HG03060 (cell line): ENCODE measurements around the gene ZNF23.

Experiments
- ATAC-seq: cut with Tn5 transposase; IDR thresholded peaks from one replicate; pipeline ENCODE4 v1.9.1; 2021; ENCODE audit warnings: low read depth, moderate number of reproducible peaks; ENCODE audit not compliant: unreplicated experiment

The ZNF23 gene

GRCh38 chr16:71472931-71473330 is 10.9 kb upstream of the ZNF23 start:
- ATAC-seq: no peak

GRCh38 chr16:71472051-71472450 is 10.0 kb upstream of the ZNF23 start:
- no peak for ATAC-seq

- ATAC-seq: no peak
These were observed 5.8 kb upstream of the ZNF23 start for GRCh38 chr16:71467810-71468209.

GRCh38 chr16:71464231-71464630 is 2.2 kb upstream of the ZNF23 start:
- no peak for ATAC-seq

- ATAC-seq: no peak
These were observed 1.1 kb downstream of the ZNF23 start for GRCh38 chr16:71460941-71461340.

- ATAC-seq: no peak
These were observed 1.8 kb downstream of the ZNF23 start for GRCh38 chr16:71460236-71460635.

GRCh38 chr16:71459510-71459909 is 2.5 kb downstream of the ZNF23 start:
- no peak for ATAC-seq

- ATAC-seq: no peak
These were observed 5.2 kb downstream of the ZNF23 start for GRCh38 chr16:71456801-71457200.

GRCh38 chr16:71453036-71453435 is 9.0 kb downstream of the ZNF23 start:
- no peak for ATAC-seq

GRCh38 chr16:71449020-71449419 is 13.0 kb downstream of the ZNF23 start:
- ATAC-seq: no peak

GRCh38 chr16:71448274-71448866 is 13.7 kb downstream of the ZNF23 start:
- ATAC-seq: no peak

GRCh38 chr16:71443714-71444113 is 18.3 kb downstream of the ZNF23 start:
- no peak for ATAC-seq

GRCh38 chr16:71442051-71442440 is 20.0 kb downstream of the ZNF23 start, which contains the start of gene TLE7:
Gene TLE7 (minus strand): TSS chr16:71442054. CDS start chr16:71433324, 8,730 bp downstream.
- no peak for ATAC-seq

GRCh38 chr16:71441348-71442050 is 20.5 kb downstream of the ZNF23 start:
- ATAC-seq: no peak

GRCh38 chr16:71440669-71441347 is 21.2 kb downstream of the ZNF23 start:
- no peak for ATAC-seq

- no peak for ATAC-seq
These were observed 22.5 kb downstream of the ZNF23 start for GRCh38 chr16:71439523-71439922.

- no peak for ATAC-seq
These were observed 25.6 kb downstream of the ZNF23 start for GRCh38 chr16:71436473-71436872.

- no peak for ATAC-seq
These were observed 29.1 kb downstream of the ZNF23 start for GRCh38 chr16:71432906-71433305.

- no peak for ATAC-seq
These were observed 30.1 kb downstream of the ZNF23 start for GRCh38 chr16:71431991-71432390.

- ATAC-seq: no peak
These were observed 30.9 kb downstream of the ZNF23 start for GRCh38 chr16:71431176-71431575.

- ATAC-seq: no peak
These were observed 31.3 kb downstream of the ZNF23 start for GRCh38 chr16:71430744-71431143.

GRCh38 chr16:71429581-71429980 is 32.5 kb downstream of the ZNF23 start:
- ATAC-seq: no peak
